Neural progenitor cell (in vitro differentiated cells): Measurements from ENCODE around the gene ADGRV1. TPM values are rescaled to one million over a fixed set of nuclear protein-coding genes. Genes with fewer than 3 reads are reported as not detected.

Experiments
- DNase-seq: peaks from one replicate; pipeline ENCODE4 v3.0.0-alpha.2; 2016; ENCODE audit warnings: low spot score
- H2AFZ ChIP-seq: fragments of 200-600 bp; sonication (generic); replicated peaks from 2 replicates; pipeline ENCODE4 v1.6.1; 2016; ENCODE audit warnings: antibody characterized with exemption
- H3F3A ChIP-seq: fragments of 200-600 bp; sonication (generic); 2 replicates; pipeline ENCODE4 v1.6.1; 2016; ENCODE audit warnings: antibody characterized with exemption, low read depth
- H3K27ac ChIP-seq: fragments of 200-600 bp; sonication (generic); 2 replicates; pipeline ENCODE4 v1.5.1; 2016; ENCODE audit warnings: mild to moderate bottlenecking
- H3K27me3 ChIP-seq: fragments of 200-600 bp; sonication (generic); 2 replicates; pipeline ENCODE4 v1.6.1; 2016; ENCODE audit warnings: mild to moderate bottlenecking, moderate library complexity
- H3K36me3 ChIP-seq: fragments of 200-600 bp; sonication (generic); 2 replicates; pipeline ENCODE4 v1.5.1; 2016
- H3K4me1 ChIP-seq: fragments of 200-600 bp; sonication (generic); 2 replicates; pipeline ENCODE4 v1.6.1; 2016; ENCODE audit warnings: mixed run types
- H3K4me2 ChIP-seq: fragments of 200-600 bp; sonication (generic); 2 replicates; pipeline ENCODE4 v1.6.1; 2016
- H3K4me3 ChIP-seq: fragments of 200-600 bp; sonication (generic); 2 replicates; pipeline ENCODE4 v1.5.1; 2016
- H3K79me2 ChIP-seq: fragments of 200-600 bp; sonication (generic); 2 replicates; pipeline ENCODE4 v1.6.1; 2016; ENCODE audit warnings: low read depth
- H3K9ac ChIP-seq: fragments of 200-600 bp; sonication (generic); 2 replicates; pipeline ENCODE4 v1.6.1; 2016
- H3K9me3 ChIP-seq: fragments of 200-600 bp; sonication (generic); 2 replicates; pipeline ENCODE4 v1.5.1; 2016; ENCODE audit warnings: low read depth
- H4K20me1 ChIP-seq: fragments of 200-600 bp; sonication (generic); 2 replicates; pipeline ENCODE4 v1.6.1; 2016; ENCODE audit warnings: low read depth
- H3K27ac Mint-ChIP-seq: 3 replicates; pipeline ENCODE4 v1.8.0; 2021; ENCODE audit warnings: mixed read lengths
- H3K27me3 Mint-ChIP-seq: 2 replicates; pipeline ENCODE4 v1.8.0; 2022; ENCODE audit warnings: low read depth, mild to moderate bottlenecking, inconsistent platforms, moderate library complexity, mixed read lengths; ENCODE audit not compliant: insufficient read depth
- H3K36me3 Mint-ChIP-seq: 3 replicates; pipeline ENCODE4 v1.8.0; 2021; ENCODE audit warnings: mixed read lengths
- H3K4me1 Mint-ChIP-seq: 3 replicates; pipeline ENCODE4 v1.8.0; 2021; ENCODE audit warnings: mixed read lengths
- H3K4me3 Mint-ChIP-seq: 3 replicates; pipeline ENCODE4 v1.8.0; 2021; ENCODE audit warnings: mild to moderate bottlenecking, moderate library complexity, mixed read lengths
- H3K9me3 Mint-ChIP-seq: 3 replicates; pipeline ENCODE4 v1.8.0; 2020; ENCODE audit warnings: mixed read lengths
- EZH2 ChIP-seq: fragments of 200-600 bp; sonication (generic); IDR thresholded peaks from 2 replicates; pipeline ENCODE4 v1.6.1; 2017; ENCODE audit warnings: antibody characterized with exemption, mild to moderate bottlenecking, moderate library complexity
- EZH2phosphoT487 ChIP-seq: fragments of 200-600 bp; sonication (generic); IDR thresholded peaks from 2 replicates; pipeline ENCODE4 v1.6.1; 2017; ENCODE audit warnings: antibody characterized with exemption
- total RNA-seq: library from RNA; depleted of rRNA; stranded (reverse); fragments of >200 nt; gene quantifications from 2 replicates; pipeline ENCODE4 v1.2.3, GENCODE V29; 2015; ENCODE audit warnings: low replicate concordance
- TF ChIP-seq, protein P1 (sequence below): fragments of 200-600 bp; sonication (generic); IDR thresholded peaks from 2 replicates; pipeline ENCODE4 v1.5.1; 2017; ENCODE audit warnings: antibody characterized with exemption, mild to moderate bottlenecking

Gene ADGRV1
- total RNA-seq, 1 donor from 2014 or later, result 151 TPM

DNA sequence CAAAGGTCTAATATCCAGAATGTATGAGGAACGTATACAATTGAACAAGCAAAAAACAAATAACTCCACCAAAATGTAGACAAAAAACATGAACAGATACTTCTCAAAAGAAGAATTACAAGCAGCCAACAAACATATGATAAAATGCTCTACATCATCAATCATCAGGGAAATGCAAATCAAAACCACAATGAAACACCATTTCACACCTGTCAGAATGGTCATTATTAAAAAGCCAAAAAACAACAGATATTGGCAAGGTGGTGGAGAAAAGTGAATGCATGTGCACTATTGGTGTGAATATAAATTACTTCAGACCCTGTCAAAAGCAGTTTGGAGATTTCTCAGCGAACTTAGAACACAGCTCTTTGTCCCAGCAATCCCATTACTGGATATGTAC is 510.8 kb downstream of the ADGRV1 start:
- Histone ChIP-seq H3K27ac (no peak overlapping the region), H3F3A (peaks cover 8% of the 10 kb centered on the region), H3K4me3 (no peak overlapping the region), H3K4me2 (no peak overlapping the region), H3K4me1 (peaks cover 13% of the 10 kb centered on the region), H3K9me3 (no peaks in the 10 kb centered on the region), H3K79me2 (no peaks in the 10 kb centered on the region), H2AFZ (no peak overlapping the region), H3K36me3 (peaks cover 4% of the 10 kb centered on the region), H3K27me3 (no peaks in the 10 kb centered on the region), H3K9ac (no peak overlapping the region), H4K20me1 (no peaks in the 10 kb centered on the region)
- H3K27ac Mint-ChIP-seq, result no peak overlapping the region
- H3K9me3 Mint-ChIP-seq, result peaks cover 9% of the 10 kb centered on the region
- DNase-seq, result no peak
- H3K4me1 Mint-ChIP-seq, result no peaks in the 10 kb centered on the region
- peaks cover 21% of the 10 kb centered on the region for H3K36me3 Mint-ChIP-seq
- TF ChIP-seq, protein P1, sequence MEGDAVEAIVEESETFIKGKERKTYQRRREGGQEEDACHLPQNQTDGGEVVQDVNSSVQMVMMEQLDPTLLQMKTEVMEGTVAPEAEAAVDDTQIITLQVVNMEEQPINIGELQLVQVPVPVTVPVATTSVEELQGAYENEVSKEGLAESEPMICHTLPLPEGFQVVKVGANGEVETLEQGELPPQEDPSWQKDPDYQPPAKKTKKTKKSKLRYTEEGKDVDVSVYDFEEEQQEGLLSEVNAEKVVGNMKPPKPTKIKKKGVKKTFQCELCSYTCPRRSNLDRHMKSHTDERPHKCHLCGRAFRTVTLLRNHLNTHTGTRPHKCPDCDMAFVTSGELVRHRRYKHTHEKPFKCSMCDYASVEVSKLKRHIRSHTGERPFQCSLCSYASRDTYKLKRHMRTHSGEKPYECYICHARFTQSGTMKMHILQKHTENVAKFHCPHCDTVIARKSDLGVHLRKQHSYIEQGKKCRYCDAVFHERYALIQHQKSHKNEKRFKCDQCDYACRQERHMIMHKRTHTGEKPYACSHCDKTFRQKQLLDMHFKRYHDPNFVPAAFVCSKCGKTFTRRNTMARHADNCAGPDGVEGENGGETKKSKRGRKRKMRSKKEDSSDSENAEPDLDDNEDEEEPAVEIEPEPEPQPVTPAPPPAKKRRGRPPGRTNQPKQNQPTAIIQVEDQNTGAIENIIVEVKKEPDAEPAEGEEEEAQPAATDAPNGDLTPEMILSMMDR, result no peak
- TF ChIP-seq EZH2phosphoT487 (no peak), EZH2 (no peak)
- H3K27me3 Mint-ChIP-seq, result no peaks in the 10 kb centered on the region
- no peak overlapping the region for H3K4me3 Mint-ChIP-seq

DNA sequence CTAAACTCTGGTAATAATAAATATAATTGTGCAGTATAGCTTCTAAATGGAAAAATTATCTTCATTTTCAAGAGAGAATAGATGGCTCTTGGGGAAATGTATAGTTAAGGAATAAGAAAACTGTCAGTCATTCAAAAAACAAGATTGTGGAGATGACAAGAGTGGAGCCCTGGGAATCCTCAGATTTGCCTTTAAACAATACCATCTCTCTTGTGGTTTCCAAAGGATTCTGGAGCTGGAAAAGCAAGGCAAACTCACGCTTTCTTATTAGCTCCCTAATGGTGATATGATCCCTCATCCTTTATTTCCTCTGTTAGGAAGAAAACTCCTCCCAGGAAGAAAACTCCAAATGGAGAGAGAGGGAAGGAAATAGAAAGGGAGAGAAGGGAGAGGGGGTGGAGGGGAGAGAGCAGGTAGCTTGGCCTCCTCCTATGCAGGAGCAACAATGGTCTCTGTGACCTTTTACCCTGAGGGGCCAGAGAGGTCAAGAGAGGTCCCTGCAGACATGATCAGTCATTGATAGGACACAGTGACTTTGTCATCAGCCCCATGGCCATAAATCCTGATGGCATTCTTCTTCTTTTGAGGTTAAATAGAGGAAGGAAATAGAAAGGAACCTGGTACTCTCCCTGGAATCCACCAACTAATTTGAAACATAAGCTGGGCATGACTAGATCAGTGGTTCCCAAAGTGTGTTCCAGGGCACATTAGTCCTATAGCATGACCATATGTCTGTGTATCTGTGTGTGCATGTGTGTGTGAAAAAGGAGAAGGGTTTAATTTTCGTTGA is 512.4 kb downstream of the ADGRV1 start:
- Histone ChIP-seq H3F3A (peaks cover 8% of the 10 kb centered on the region), H3K36me3 (peaks cover 4% of the 10 kb centered on the region), H3K9me3 (no peaks in the 10 kb centered on the region), H3K4me2 (peak overlapping the region; percentile 38), H3K79me2 (no peaks in the 10 kb centered on the region), H4K20me1 (no peaks in the 10 kb centered on the region), H3K9ac (no peak overlapping the region), H3K4me3 (no peak overlapping the region), H3K27me3 (no peaks in the 10 kb centered on the region), H3K27ac (no peak overlapping the region), H2AFZ (no peak overlapping the region), H3K4me1 (peaks cover 13% of the 10 kb centered on the region)
- H3K36me3 Mint-ChIP-seq, result peaks cover 22% of the 10 kb centered on the region
- TF ChIP-seq, protein P1, result no peak
- TF ChIP-seq EZH2 (no peak), EZH2phosphoT487 (no peak)
- H3K4me1 Mint-ChIP-seq, result no peaks in the 10 kb centered on the region
- peaks cover 9% of the 10 kb centered on the region for H3K9me3 Mint-ChIP-seq
- H3K27ac Mint-ChIP-seq, result no peak overlapping the region
- no peak overlapping the region for H3K4me3 Mint-ChIP-seq
- DNase-seq, result peak; percentile 39
- no peaks in the 10 kb centered on the region for H3K27me3 Mint-ChIP-seq

DNA sequence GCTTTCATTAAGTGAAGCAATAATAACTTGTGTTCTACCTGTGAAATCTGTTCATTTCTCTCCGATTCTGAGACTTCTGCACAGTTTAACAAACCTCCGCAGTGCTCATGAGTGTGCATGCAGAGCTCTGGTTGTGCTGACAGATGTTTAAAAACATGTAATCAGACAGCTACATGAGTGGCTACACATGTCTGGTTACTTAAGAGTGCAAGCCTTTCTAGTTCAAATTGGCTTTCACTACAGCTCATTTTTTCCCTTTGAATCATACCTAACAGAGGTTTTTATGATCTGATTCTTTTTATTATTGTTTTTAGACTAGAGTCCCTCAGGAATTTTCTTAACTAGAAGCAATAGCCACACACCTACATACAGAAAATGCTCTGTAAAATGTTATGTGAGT is 514.3 kb downstream of the ADGRV1 start:
- H3K27me3 ChIP-seq, result no peaks in the 10 kb centered on the region
- peaks cover 8% of the 10 kb centered on the region for H3F3A ChIP-seq
- H2AFZ ChIP-seq, result no peak overlapping the region
- Mint-ChIP-seq H3K27ac (no peak overlapping the region), H3K4me3 (no peak overlapping the region), H3K4me1 (no peaks in the 10 kb centered on the region), H3K27me3 (no peaks in the 10 kb centered on the region), H3K36me3 (peaks cover 12% of the 10 kb centered on the region), H3K9me3 (peaks cover 9% of the 10 kb centered on the region)
- no peaks in the 10 kb centered on the region for H3K9me3 ChIP-seq
- TF ChIP-seq, protein P1, result no peak
- TF ChIP-seq EZH2phosphoT487 (no peak), EZH2 (no peak)
- H3K4me2 ChIP-seq, result no peak overlapping the region
- H3K27ac ChIP-seq, result no peak overlapping the region
- peaks cover 13% of the 10 kb centered on the region for H3K4me1 ChIP-seq
- peaks cover 4% of the 10 kb centered on the region for H3K36me3 ChIP-seq
- no peaks in the 10 kb centered on the region for H4K20me1 ChIP-seq
- no peak for DNase-seq
- no peaks in the 10 kb centered on the region for H3K79me2 ChIP-seq
- no peak overlapping the region for H3K4me3 ChIP-seq
- H3K9ac ChIP-seq, result no peak overlapping the region
